Measurements from ENCODE around the gene RER1.

The RER1 gene

DNA sequence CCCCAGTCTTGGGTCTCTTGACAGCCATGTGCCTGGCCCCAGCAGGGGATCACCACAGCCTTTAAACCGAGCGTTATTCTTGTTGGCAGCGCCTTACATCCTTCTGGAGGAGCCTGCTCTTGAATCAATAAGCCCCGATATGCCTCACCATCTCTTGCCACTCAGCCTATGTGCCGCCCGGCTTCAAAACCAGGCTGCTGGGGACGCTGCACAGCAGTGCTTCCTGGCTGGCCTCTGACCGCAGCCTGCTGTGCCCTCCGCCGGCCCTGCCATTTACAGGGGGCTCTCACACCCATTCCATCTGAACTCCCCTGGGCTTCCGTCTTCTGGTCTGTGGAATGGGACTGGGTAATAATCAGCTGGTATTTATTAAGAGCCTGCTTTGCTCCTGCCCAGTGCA is 23.7 kb downstream of the RER1 start:
- no peaks in the 10 kb centered on the region for H3K27me3 ChIP-seq (replicated peaks)
- H3K36me3 ChIP-seq (replicated peaks), result no peaks in the 10 kb centered on the region
- no peak overlapping the region for H3K27ac ChIP-seq
- TF ChIP-seq, protein P1, sequence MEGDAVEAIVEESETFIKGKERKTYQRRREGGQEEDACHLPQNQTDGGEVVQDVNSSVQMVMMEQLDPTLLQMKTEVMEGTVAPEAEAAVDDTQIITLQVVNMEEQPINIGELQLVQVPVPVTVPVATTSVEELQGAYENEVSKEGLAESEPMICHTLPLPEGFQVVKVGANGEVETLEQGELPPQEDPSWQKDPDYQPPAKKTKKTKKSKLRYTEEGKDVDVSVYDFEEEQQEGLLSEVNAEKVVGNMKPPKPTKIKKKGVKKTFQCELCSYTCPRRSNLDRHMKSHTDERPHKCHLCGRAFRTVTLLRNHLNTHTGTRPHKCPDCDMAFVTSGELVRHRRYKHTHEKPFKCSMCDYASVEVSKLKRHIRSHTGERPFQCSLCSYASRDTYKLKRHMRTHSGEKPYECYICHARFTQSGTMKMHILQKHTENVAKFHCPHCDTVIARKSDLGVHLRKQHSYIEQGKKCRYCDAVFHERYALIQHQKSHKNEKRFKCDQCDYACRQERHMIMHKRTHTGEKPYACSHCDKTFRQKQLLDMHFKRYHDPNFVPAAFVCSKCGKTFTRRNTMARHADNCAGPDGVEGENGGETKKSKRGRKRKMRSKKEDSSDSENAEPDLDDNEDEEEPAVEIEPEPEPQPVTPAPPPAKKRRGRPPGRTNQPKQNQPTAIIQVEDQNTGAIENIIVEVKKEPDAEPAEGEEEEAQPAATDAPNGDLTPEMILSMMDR (IDR thresholded peaks at IDR 0.05; ENCODE audit: low read depth, low read length, missing control alignments), result no peak
- no peak for DNase-seq
- no peak overlapping the region for H3K4me3 ChIP-seq (ENCODE audit: low read depth, low read length)
- in situ Hi-C loops (cut with HindIII; ENCODE audit: low pct_ligation_motif_present, low sequenced_read_pairs), result loop anchor here (25.0 kb wide), 1 partner anchor 97 kb away; no protein-coding TSS in a partner anchor

DNA sequence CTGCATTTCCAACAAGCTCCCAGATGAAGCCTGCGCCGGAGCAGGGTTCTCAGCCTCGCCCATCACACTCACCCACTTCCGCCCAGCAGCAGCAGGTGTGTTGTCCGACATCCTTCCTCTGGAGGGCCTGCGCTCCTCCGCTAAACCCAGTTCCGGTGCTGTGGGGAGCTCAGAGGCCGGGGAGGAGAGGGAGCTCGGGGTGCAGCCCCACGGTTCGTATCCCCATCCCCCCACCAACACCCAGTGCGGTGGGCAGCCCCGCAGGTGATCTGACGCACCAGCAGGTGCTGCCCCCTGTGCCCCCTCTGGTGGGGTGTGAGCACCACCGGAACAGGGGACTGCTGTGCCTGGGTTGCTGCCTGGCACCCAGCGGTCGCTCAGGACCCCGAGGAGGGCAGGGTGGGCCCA is 24.2 kb downstream of the RER1 start:
- in situ Hi-C loops (cut with HindIII; ENCODE audit: low pct_ligation_motif_present, low sequenced_read_pairs), result loop anchor here (25.0 kb wide), 1 partner anchor 96 kb away; no protein-coding TSS in a partner anchor
- Histone ChIP-seq H3K27me3 (replicated peaks) (no peaks in the 10 kb centered on the region), H3K36me3 (replicated peaks) (no peaks in the 10 kb centered on the region), H3K4me3 (ENCODE audit: low read depth, low read length) (no peak overlapping the region), H3K27ac (no peak overlapping the region)
- DNase-seq, result no peak
- TF ChIP-seq, protein P1 (IDR thresholded peaks at IDR 0.05; ENCODE audit: low read depth, low read length, missing control alignments), result no peak

DNA sequence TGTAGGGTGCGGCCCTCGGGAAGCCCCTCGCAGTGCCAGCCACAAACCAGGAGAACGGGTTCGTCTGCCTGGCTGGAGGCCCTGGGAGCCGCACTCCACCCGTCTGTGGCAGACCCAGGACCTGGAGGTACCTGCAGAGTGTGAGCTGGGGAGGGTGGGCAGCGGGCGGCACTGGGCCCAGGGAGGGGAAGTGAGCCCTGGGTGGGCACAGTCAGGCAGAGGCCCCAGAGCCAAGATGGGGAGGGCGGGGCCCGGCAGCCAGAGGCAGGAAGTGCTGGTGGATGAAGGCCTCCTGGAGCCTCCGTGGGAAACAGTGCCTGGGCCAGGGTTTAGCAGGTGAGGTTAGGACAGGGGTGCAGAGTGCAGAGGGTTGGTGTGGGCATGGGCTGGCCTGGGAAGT is 24.8 kb downstream of the RER1 start:
- DNase-seq, result no peak
- H3K27me3 ChIP-seq (replicated peaks), result no peaks in the 10 kb centered on the region
- in situ Hi-C loops (cut with HindIII; ENCODE audit: low pct_ligation_motif_present, low sequenced_read_pairs), result loop anchor here (25.0 kb wide), 1 partner anchor 96 kb away; no protein-coding TSS in a partner anchor
- H3K27ac ChIP-seq, result no peak overlapping the region
- TF ChIP-seq, protein P1 (IDR thresholded peaks at IDR 0.05; ENCODE audit: low read depth, low read length, missing control alignments), result no peak
- H3K36me3 ChIP-seq (replicated peaks), result no peaks in the 10 kb centered on the region
- H3K4me3 ChIP-seq (ENCODE audit: low read depth, low read length), result no peak overlapping the region

DNA sequence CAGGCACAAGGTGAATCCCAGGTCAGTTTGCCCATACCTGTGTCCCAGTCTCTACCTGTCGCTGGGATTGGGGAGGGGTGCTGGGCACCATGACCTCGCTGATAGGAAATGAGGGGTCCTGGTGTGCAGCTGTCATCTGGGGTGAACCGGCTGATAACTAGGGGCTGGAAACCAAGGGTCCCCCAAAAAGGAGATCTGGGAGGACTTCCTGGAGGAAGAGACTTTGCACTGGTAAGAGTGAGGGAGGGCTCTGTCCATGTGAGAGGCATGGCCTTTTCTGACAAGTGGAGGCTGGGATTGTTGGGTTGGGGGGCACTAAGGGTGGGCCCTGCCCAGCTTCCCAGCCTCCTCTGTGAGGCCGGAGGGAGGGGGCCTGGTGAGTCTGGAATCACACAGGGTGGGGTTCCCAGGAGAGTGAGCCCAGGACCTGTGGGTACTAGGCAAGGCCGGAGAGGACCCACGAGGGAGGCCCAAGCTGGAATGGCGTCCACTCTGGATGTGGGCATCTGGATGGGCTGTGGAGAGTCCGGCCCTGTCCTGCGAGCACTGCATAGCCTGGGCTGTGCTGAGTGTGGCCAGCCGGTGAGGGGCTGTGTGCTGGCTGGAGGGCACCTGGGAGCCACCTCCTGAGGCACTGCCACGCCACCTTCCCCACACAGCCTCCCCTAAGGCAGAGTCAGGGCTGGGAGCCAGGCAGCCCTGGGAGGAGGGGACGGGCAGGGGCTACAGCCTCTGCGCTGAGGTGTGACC is 25.6 kb downstream of the RER1 start:
- in situ Hi-C loops (cut with HindIII; ENCODE audit: low pct_ligation_motif_present, low sequenced_read_pairs), result loop anchor here (25.0 kb wide), 1 partner anchor 95 kb away; no protein-coding TSS in a partner anchor
- no peak for DNase-seq
- no peaks in the 10 kb centered on the region for H3K27me3 ChIP-seq (replicated peaks)
- TF ChIP-seq, protein P1 (IDR thresholded peaks at IDR 0.05; ENCODE audit: low read depth, low read length, missing control alignments), result no peak
- H3K4me3 ChIP-seq (ENCODE audit: low read depth, low read length), result no peak overlapping the region
- no peaks in the 10 kb centered on the region for H3K36me3 ChIP-seq (replicated peaks)
- H3K27ac ChIP-seq, result no peak overlapping the region

DNA sequence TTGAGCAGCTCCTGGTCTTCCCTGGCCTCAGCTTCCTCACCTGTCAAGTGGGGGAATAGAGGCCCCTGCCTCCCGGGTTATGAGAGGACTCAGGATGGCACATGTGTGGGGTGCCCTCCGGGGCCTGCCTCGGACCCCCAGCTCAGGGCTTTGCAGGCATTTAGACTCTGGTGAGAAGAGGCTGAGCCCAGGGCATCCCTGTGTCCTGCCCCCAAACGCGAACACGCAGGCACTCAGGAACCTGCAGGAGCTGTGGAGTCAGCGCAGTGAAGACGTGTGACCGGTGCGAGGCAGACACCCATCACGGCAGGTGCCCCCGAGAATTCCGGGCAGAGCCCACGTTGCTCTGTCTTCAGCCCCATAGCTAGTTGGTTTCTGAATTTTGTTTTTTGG is 26.2 kb downstream of the RER1 start:
- H3K36me3 ChIP-seq (replicated peaks), result no peaks in the 10 kb centered on the region
- in situ Hi-C loops (cut with HindIII; ENCODE audit: low pct_ligation_motif_present, low sequenced_read_pairs), result loop anchor here (25.0 kb wide), 1 partner anchor 94 kb away; no protein-coding TSS in a partner anchor
- H3K27me3 ChIP-seq (replicated peaks), result no peaks in the 10 kb centered on the region
- no peak overlapping the region for H3K4me3 ChIP-seq (ENCODE audit: low read depth, low read length)
- H3K27ac ChIP-seq, result no peak overlapping the region
- DNase-seq, result no peak
- TF ChIP-seq, protein P1 (IDR thresholded peaks at IDR 0.05; ENCODE audit: low read depth, low read length, missing control alignments), result no peak
